T-helper 2 cell (primary cell): Measurements from ENCODE around the gene SNRNP25.
"Not testable (repeated sequence)": the region's sequence is repeated elsewhere in the genome, so short reads cannot be mapped to it uniquely, and the experiment has no call there.

Source experiments
- DNase-seq, 5 experiments: peaks; one replicate each; pipeline versions ENCODE4 v3.0.0 to v3.0.0-alpha.2; 2012 to 2022
- total RNA-seq, 2 donors: gene quantifications; one replicate each; lab custom pipeline; 2026; lab: John Stamatoyannopoulos, UW

Gene SNRNP25
- total RNA-seq: 8.1 to 8.4 reads per million in 2 donors

DNA sequence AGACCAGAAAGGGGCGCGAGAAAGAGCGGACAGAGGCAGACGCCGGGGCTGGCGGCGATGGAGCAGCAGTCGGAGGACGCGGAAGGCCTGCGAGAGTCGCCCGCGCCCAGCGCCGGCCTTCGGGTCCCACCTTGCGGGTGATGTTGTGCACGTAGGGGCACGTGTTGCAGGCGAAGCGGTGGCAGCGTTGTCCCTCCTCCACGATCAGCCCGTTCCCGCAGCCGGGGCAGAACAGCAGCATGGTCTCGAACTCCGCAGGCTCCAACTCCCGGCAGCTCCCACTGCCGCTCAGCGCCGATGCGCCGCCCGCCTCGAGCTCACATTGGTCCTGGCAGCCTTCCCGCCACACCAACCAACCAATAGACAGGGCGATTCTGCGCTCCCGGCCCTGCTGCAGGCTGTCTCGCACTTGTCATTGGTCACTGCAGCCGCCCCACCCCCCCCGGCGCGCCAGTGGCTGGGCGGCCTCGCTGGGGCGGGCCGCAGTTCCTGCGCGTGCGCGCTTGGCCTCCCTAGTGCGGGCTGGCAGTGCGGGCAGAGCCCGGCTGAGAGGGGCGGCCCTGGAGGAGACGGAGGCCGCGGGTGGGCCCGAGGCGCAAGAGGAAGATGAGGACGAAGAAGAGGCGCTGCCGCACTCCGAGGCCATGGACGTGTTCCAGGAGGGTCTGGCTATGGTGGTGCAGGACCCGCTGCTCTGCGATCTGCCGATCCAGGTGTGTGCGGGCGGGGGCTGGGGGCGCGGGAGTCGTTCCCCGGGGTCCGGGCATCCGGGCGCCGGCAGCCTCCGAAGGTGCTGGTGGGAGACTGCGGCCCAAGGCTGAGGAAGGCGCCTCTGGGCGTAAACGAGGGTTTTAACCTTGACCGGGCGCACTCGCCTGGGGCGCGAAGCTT is at the start of gene SNRNP25, which contains the start of gene POLR3K:
Gene SNRNP25, plus strand, starts transcription at position 483 of the 891 bp plus-strand sequence. Its CDS starts 189 bp downstream, at position 672.
Gene POLR3K, minus strand, starts transcription at position 263 of the 891 bp plus-strand sequence. Its CDS starts 22 bp downstream, at position 241.
- DNase-seq: peak; percentile 94 to 99 (median 98)

DNA sequence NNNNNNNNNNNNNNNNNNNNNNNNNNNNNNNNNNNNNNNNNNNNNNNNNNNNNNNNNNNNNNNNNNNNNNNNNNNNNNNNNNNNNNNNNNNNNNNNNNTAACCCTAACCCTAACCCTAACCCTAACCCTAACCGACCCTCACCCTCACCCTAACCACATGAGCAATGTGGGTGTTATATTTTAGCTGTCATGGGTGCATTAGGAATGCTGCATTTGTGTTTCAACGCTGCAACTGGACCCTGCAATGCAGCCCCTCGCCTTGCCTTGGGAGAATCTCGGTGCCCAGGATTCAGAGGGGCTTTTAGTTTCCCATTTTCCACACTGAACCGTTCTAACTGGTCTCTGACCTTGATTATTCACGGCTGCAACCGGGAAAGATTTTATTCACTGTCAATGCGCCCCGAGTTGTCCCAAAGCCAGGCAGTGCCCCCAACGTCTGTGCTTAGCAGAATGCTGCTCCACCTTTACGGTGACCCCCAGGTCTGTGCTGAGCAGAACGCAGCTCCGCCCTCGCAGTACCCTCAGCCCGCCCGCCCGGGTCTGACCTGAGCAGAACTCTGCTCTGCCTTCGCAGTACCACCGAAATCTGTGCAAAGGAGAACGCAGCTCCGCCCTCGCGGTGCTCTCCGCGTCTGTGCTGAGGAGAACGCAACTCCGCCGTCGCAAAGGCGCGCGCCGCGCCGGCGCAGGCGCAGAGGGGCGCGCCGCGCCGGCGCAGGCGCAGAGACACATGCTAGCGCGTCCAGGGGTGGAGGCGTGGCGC is 43.5 kb upstream of the SNRNP25 start:
- peak in 2 of 5 experiments; percentile 24 to 26 for DNase-seq

DNA sequence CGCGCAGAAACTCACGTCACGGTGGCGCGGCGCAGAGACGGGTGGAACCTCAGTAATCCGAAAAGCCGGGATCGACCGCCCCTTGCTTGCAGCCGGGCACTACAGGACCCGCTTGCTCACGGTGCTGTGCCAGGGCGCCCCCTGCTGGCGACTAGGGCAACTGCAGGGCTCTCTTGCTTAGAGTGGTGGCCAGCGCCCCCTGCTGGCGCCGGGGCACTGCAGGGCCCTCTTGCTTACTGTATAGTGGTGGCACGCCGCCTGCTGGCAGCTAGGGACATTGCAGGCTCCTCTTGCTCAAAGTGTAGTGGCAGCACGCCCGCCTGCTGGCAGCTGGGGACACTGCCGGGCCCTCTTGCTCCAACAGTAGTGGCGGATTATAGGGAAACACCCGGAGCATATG is 42.9 kb upstream of the SNRNP25 start:
- peak in 4 of 5 experiments; percentile 69 to 89 (median 84) for DNase-seq

DNA sequence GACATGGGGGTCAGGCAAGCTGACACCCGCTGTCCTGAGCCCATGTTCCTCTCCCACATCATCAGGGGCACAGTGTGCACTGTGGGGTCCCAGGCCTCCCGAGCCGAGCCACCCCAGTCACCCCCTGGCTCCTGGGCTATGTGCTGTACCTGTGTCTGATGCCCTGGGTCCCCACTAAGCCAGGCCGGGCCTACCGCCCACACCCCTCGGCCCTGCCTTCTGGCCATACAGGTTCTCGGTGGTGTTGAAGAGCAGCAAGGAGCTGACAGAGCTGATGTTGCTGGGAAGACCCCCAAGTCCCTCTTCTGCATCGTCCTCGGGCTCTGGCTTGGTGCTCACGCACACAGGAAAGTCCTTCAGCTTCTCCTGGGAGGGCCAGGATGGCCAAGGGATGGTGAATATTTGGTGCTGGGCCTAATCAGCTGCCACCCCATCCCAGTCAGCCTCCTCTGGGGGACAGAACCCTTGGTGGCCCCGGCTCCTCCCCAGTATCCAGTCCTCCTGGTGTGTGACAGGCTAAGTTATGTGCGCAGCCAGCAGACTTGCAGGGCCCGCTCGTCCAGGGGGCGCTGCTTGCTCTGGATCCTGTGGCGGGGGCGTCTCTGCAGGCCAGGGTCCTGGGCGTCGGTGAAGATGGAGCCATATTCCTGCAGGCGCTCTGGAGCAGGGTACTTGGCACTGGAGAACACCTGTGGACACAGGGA is 36.4 kb upstream of the SNRNP25 start:
- not testable (repeated sequence) for DNase-seq

DNA sequence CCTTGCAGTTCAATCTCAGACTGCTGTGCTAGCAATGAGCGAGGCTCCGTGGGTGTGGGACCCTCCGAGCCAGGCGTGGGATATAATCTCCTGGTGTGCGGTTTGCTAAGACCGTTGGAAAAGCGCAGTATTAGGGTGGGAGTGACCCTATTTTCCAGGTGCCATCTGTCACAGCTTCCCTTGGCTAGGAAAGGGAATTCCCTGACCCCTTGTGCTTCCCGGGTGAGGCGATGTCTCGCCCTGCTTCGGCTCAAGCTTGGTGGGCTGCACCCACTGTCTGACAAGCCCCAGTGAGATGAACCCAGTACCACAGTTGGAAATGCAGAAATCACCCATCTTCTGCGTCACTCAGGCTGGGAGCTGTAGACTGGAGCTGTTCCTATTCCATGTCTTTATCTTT is 32.7 kb upstream of the SNRNP25 start:
- DNase-seq: not testable (repeated sequence)

DNA sequence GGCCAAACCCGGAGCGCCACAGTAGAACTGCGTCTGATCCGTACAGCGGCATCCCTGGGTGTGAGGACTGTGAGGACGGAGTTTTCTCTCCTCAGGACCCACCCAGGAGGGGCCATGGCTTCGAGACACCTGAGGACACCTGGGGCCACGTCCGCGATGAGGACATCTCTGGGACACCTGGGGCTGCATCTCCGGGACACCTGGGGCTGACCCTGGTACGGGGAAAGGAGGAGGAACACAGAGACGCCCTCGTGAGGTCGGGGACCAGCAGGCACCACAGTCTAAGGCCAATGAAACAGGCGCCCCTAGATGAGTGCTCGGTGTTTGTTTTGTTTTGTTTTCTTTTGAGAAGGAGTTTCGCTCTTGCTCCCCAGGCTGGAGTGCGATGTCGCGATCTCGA is 29.5 kb upstream of the SNRNP25 start:
- not testable (repeated sequence) for DNase-seq

DNA sequence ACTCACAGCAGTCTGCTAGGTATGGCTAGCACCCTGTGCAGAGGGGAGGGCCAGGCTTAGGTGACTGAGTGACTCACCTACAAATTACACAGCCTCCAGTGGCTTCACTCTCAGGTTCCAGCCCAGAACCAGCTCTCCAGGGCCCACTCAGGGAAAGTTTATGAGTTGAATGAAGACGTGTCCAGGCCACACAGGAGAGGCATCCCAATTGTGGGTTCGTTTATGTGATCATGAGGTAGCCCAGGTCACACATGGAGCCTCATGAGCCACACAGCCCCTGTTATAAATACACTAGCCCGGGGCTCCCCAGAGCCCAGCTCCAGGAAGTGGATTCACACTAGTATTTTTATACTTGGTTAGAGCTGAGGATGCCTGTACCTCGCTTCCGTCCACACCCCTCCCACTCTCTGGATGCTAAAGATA is 27.7 kb upstream of the SNRNP25 start:
- not testable (repeated sequence) for DNase-seq

DNA sequence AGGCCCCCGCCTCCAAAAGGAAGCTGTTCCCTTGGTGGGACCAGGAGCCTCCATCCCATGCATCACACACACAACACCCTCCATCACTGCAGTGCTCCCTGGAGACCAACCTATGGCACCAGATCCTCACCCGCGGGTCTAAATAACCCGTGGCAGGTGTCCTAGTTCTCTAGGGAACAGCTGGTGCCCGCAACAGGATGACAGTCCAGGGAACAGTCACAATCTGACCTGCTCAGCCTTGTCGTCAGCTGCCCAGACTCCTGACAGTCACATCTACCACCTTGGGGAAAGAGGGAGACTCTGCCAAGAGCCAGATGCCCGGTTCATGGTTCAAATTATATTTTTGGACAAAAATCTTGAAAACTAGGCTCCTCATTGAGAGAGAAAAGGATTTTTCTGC is 23.0 kb upstream of the SNRNP25 start:
- DNase-seq: not testable (repeated sequence)

DNA sequence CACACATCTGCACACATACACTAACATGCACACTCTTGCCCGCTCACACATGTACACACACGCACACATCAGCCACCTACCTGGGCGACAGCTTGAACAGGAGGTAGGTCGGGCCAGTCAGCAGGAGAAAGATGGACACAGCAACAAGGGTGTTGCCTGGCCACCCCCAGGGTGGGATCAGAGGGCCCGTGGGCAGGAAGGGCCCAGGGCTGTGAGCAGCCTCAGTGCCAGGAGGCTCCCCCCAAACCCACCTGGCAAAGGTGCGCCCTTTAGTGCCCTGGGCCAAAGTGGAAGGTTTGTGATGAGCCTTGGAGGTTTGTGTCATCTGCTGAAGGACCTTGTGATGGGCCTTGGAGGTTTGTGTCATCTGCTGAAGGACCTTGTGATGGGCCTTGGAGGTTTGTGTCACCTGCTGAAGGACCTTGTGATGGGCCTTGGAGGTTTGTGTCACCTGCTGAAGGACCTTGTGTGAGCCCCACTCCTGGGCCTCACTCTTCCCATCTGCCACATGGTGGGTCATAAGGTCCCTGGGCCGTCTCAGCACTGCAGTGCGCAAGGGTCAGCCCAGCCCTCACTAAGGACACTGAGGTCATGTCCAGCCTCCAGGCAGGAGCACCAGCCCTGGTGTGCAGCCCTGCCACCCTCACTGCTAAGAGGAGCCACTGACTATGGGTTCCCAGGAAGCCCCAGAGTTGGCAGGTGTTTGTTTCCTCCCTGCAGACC is 20.3 kb upstream of the SNRNP25 start:
- not testable (repeated sequence) for DNase-seq

DNA sequence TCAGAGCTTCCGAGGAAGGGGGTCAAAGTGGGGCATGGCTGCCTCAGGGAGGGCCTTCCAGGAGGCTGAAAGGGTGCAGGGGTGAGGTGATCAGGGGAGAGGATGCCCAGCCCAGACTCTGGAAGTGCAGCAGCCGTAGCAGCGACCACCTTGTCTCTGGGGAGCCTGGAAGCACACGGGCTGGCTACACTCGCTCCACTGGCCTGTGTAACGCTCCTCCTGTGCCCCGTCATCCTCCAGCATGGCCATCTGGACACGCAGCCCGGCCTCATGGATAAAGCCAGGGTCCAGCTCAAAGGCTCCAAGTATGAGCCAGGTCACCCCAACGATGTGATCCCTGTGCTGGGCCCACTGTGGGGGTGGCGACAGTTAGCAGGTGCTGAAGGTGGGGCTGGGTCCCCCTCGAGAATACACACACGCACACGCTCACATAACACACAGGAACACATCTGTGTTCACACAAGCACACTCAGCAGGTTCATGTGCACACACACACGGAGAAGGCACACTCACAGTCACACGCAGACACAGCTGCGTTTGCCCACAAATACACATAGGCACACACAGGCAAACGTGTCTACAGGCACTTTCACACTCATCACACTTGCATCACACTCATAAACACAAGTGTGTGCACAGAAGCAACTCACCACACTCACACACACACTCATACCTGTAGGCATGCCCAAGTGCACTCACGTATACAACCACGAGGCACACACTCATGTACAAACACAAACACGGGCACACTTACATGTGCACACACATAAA is 19.6 kb upstream of the SNRNP25 start:
- DNase-seq: no peak

DNA sequence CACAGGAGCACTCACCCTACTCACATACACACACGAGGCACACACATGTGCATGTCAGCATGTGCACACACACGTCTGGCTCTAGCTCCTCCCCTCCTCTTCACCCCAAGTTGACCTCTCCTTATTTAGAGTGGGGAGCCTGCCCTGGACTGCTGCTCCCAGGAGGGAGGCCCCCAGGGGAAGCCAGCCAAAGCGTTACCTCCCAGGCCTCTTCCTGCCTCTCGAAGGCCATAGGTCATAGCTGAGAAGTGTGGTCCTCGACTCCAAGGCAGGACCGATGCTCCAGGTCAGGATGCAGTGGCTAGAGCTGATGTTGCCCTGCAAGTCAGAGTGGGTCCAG is 19.0 kb upstream of the SNRNP25 start:
- no peak for DNase-seq

DNA sequence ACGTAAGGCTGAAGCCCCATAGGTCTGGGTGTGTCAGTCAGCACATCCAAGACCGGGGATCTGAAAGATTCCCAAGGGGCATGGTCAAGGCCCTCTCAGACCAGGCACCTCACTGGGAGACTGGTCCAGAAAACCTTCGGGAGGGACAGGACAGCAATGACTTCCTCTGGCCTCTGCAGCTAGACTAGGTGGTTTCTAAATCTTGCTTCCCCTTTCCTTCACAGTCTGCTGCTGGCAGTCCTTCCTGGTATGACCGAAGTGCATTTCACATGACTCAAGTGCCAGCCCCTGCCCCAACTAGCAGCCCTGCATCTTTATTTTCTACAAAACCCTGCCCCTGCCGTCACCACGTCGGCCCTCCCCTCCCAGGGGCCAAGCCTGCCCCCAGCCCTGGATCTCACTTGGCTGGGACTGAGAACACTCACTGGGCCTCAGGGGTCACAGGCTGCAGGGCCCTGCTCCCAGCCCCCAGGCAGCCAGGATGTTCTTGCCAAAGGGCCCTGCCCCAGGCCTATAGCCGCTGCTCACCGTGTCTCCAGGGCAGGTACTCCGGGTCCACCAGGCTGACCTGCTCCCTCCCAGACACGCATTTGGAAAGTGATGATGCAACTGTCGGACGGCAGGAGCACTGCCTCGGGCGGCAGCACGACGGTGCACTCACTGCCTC is 18.5 kb upstream of the SNRNP25 start:
- no peak for DNase-seq

DNA sequence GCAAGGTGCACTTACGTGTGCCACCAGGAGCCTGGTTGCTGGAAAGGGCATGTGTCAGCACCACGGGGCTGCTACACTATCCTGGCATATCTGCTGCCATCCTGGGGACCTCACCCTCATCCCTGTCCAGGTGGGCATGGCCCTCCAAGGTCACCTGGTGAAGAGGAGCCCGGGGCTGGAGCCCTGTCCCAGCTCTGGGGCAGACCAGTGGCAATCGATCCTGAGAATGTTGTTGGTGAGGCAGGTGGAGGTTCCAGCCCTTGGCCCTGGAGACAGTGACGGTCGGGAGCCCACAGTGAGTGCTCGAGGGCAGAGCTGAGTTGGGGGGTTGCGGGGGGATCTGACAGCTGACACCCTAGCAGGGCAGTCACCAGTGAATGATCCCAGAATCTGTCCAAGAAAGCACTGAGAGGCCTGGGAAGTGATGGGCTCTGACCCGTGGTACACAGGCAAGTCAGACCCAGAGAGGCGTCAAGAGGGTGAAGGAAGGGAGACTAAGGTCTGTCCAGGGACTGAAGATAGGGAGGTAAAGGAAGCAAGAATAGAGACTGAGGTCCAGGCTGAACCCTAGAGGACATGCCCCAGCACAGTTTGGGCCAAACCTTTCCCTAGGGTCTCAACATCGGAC is 17.8 kb upstream of the SNRNP25 start:
- no peak for DNase-seq

DNA sequence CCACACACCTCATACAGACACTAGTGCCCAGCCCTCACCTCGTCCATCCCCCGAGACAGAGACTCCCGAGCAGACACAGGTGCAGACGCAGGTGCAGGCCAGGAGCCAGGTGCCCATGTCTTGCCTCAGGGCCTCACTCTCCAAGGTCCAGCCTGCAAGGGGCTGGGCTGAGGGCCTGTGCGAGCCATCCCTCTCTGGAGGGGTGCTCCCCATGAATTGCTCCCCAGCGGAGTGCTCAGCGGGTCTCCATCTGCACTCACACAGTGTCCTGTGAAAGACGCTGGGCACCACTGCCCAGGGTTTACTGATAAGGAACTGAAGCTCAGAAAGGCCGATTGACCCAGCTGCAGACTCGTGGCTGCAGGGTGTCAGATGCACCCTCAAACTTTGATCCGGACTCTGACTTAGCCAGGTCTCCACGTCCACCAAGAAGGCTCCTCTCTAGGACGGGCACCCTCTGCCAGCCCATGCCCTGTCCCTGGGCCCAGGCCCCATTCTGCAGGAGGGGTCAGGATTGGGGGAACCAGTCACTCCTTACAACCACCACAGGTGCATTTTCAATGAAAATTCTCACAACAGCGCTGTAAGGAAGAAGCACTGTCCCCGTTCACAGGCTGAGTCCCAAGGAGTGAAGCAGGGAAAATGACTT is 17.2 kb upstream of the SNRNP25 start:
- no peak for DNase-seq

DNA sequence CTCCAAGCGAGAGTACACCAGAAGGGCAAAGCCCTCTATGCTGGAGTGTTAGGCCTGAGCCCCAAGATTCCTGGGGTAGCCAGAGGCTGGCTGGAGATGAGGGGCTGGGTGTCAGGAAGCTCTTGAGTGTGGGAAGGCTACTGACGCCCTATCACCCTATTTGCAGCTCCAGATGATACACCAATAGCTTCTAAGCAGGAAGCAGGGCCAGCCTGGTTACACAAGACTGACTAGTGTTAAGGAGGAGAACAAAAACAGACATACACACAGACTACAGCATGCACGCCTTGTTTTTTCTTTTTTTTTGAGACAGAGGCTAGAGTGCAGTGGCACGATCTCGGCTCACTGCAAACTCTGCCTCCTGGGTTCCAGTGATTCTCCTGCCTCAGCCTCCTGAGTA is 16.1 kb upstream of the SNRNP25 start:
- DNase-seq: no peak

DNA sequence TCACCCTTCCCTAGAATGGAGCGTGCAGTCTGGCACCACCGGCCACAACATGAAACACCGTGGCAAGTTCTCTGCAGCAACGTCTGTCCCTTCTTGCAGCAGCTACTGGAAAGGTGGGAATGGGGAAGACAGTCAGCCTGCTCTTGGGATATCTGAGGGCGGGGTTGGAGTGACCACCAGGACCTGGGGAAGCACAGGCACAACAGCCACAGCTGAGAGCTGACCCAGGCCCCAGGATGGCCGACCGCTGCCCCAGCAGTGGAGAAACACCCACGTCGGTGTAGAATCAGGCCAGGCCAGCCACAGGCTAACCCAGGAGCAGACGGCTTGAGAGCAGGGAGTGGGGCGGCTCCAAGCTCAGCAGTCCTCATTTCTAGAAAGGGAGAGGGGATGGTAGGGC is 15.4 kb upstream of the SNRNP25 start:
- DNase-seq: not testable (repeated sequence)

DNA sequence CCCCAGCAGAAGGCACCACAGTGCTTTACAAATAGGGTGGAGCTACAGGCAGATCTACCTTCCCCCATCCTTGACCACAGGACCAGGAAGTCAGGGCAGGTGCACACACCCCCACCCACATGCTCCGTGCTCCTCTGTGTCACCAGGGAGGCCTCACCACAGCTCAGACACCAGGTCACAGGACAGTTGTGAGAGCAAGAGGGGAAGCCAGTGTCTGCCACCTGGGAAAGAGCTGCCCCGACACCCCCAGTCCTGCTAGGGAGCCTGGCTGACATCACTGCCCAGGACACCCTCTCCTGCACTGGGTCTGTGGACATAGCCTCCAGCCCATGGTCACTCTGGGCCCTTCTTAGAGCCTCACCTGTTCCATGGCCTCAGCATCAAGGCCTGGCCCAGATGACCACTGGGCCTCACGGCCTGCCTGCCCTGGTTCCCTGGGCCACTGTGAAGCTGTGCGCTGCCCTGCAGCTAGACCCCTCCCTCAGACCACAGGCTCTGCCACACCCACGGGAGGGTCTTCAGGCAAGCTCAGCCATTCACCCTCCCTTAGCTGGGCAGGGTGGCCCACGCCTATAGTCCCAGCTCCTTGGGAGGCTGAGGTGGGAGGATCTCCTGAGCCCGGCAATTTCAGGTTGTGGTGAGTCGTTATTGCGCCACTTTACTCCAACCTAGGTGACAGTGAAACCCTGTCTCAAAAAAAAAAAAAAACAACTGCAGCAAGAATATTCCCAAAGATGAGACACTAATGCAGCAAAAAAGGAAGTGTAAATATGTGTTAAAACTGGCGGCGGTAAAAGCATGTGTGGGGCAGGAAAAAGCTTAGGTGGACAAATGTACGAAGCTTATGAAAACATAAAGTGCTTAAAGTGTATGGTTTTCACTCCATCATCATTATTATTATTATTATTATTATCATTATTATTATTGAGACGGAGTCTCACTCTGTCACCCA is 14.4 kb upstream of the SNRNP25 start:
- peak in 2 of 5 experiments; percentile 72 to 86 for DNase-seq

DNA sequence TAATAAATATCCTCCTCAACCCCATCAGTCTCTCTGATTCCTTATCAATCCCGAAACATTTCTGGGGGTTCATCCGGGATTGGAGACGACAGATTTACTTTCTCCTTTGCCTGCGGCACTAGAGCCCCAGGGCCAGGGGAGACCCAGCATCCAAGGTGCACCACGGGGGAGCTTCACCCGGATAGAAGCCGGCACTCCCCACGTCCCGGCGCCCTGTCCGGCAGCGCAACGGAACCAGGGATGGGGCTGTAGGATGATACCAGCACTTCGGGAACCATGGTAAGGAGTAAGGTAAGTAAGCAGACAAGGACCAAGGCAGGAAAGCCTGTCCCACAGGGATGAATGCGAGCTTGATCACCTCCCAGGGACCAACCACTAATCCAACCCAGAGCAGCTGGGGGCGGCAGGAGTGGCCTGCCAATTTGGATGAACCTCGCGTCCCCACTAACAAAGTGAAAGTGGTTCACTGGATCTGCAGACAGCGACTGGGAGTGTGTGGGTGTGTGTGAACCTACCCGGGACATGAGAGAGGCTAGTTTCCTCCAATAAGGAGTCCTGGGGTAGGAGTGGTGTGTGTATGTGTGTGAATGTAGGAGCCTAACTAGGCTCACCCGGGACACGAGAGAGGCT is 12.1 kb upstream of the SNRNP25 start:
- no peak for DNase-seq
